GM19099 (cell line): ENCODE data around the gene MAGI2.

Experiments
- POLR2A ChIP-seq: IDR thresholded peaks from 3 replicates; pipeline ENCODE4 v1.6.1; 2011; ENCODE audit warnings: low read depth; ENCODE audit not compliant: insufficient read length; ENCODE audit errors: extremely low read depth

MAGI2 gene

DNA sequence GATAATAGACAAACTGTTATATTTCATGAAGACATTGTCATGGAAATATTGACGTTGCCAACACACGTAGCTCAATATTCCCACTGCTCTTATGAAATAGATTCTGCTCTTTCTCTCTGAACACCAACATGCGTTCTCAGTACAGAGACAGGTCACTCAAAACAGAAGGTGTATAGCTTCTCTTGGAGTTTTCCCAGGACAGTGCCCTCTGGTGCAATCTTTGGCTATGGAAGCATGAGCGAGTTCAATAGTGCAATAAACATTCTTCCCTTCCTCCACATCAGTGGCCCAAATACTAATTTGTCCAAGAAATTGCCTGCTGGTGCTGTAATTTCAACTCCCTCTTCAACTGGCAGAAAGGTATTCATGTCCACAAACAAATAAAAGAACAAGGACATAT, 145.3 kb downstream of the MAGI2 start:
- TF ChIP-seq POLR2A = no peak

- no peak for TF ChIP-seq POLR2A
Measured at GRCh38 chr7:79307376-79307775, 146.1 kb downstream of the MAGI2 start.

GRCh38 chr7:79304711-79305110, 148.8 kb downstream of the MAGI2 start:
- TF ChIP-seq POLR2A = no peak

- no peak for TF ChIP-seq POLR2A
Measured at GRCh38 chr7:79302293-79302692, 151.2 kb downstream of the MAGI2 start.

- TF ChIP-seq POLR2A = no peak
Measured at GRCh38 chr7:79301419-79301818, 152.0 kb downstream of the MAGI2 start.

DNA sequence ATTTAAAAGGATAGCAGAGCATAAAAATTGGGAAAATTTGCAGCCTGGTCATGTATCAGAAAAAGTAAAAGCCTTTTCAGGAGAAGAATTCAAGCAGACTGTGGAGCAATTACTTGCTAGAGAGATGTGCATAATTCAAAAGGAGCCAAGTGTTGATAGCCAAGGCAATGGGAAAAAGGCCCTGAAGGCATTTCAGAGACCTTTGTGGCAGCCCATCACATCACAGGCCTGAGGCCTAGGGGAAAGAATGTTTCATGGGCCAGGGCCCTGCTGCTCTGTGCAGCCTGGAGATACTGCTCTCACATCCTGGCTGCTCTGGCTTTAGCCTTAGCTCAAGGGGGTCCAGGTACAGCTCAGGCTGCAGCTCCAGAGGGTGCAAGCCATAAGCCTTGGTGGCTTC, 152.9 kb downstream of the MAGI2 start:
- TF ChIP-seq POLR2A = no peak

DNA sequence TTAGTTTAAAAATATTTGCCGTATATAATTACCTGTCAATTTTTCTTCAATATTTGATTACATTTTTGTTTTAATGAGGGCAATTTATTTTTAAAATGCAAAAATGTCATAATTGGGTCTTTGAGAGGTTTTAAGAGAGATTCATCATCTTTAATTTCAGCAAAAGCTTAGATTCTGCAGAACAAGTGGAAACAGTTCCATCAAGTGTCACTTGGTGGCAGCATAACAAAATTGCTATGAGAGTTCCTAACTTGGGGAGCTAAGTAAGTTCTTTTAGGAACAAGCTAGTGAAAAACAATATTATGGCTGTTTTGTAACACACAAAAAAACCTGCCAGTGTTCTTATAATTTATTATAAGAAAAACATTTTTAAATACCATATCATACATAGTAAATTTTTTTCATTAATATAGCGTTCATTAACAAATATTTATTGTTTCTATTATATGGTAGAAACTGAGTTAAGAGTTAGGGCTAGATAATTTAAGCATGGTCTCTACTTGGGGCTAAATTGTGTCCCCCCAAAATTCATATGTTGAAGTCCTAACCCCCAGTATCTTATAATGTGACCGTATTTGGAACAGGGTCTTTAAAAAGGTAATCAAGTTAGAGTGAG, 155.2 kb downstream of the MAGI2 start:
- no peak for TF ChIP-seq POLR2A

- no peak for TF ChIP-seq POLR2A
Measured at GRCh38 chr7:79296553-79297320, 156.7 kb downstream of the MAGI2 start.

DNA sequence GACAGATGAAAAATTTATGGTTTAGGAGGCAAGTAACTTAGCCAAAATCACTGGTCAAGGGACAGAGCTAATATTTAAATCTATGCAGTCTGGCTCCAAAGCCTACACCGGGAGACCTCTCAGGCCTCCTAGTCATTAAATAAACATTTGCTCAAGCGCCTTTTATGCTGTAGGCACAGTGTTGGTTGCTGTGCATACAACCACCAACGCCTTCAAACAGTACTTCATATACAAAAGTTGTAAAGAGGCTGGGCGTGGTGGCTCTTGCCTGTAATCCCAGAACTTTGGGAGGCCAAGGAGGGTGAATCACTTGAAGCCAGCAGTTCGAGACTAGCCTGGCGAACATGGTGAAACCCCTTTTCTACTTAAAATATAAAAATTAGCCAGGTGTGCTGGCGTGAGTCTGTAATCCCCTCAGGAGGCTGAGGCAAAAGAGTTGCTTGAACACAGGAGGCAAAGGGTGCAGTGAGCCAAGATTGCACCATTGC, 159.8 kb downstream of the MAGI2 start:
- TF ChIP-seq POLR2A = no peak

DNA sequence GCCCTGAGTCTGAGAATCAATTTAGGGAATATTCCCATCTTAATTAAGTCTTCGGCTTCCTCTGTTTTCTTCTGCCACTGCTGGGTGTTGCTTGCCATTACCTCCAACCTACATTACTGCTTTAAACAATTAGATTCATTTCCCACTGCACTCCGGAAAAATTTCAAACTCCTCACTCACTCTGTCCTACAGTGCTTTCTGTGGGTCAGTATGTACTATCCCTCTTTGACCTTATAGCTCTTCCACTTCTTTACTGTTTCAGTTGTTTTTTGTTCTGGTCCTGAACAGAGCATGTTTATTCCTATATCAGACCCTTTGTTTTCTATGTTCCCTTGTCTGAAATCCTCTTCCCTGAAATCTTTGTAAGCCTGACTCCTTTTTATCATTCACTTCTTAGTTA, 160.6 kb downstream of the MAGI2 start:
- no peak for TF ChIP-seq POLR2A

DNA sequence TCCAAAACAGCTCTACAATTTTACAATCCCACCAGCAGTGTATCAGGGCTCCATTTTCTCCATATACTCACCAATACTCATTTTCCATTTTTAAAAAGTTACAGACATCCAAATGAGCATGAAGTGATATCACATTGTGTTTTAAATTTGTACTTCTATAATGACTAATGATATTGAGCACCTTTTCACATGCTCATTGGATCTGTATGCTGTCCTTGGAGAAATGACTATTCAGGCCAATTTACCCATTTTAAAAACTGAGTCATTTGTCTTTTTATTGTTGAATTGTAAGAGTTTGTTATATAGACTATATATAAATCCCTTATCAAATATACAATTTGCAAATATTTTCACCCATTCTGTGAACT, 162.0 kb downstream of the MAGI2 start:
- TF ChIP-seq POLR2A = no peak

- TF ChIP-seq POLR2A = no peak
Measured at GRCh38 chr7:79290841-79291497, 162.5 kb downstream of the MAGI2 start.

GRCh38 chr7:79290398-79290797, 163.1 kb downstream of the MAGI2 start:
- TF ChIP-seq POLR2A = no peak

DNA sequence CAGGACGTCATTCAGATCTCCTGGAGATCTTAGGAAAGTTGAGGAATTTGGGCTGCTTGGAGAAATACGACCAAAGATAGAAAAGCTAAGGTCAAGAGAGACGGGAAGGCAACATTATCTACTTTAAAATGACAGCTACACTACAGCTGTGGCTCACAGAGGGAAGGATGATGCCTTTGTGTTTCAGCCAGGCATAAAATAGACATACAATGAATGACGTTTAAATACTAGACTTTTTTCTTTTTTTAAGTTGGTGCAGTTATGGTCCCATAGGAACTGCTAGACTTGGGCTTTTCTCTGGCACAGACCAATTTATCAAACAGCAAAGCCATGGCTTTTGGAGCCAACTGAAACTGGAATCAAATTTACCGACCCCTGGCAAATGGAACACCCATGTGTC, 164.8 kb downstream of the MAGI2 start:
- TF ChIP-seq POLR2A = no peak

GRCh38 chr7:79287981-79288380, 165.5 kb downstream of the MAGI2 start:
- no peak for TF ChIP-seq POLR2A

GRCh38 chr7:79286181-79286580, 167.3 kb downstream of the MAGI2 start:
- TF ChIP-seq POLR2A = no peak
